NCI-H526 (cell line): ENCODE data around the gene MRTFB.

Experiments
- DNase-seq, 2 experiments: peaks; one replicate each; lab custom pipeline; 2025; lab: John Stamatoyannopoulos, UW

The MRTFB gene

DNA sequence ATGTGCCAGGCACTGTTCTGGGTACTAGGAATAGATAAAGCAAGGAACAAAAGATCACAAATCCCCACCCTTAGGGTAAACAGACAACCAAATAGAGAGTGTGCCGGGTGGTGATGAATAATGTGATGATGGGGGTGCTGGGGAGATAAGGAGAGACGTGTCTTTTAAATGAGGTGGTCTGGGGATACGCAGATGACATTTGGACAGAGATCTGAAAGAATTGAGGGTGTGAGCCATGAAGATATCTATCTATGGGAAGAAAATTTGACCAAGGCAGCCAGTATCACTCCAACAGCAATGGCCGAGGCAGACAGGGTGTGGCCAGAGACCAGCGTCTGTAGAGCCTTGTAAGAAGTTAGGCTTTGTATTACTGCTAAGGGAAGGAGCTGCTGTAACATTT, 165.3 kb downstream of the MRTFB start:
- no peak for DNase-seq

DNA sequence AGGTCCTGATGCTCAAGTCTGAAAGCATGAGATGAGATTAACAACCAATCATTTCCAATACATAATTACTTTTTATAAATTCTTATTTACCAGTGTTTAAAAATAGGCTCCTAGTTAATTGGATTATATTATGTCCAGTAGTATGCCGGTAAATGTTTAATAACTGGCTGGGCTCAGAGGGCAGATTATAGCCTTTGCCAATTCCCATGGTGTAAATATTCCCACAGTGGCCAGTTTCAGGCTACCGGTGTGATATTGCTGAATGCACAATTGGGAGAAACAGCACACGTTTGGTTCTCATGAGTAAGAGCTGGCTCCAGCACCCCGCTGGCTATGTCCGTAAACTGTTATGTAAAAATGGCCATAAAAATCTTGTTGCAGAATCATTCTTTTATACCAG, 167.6 kb downstream of the MRTFB start:
- no peak for DNase-seq

DNA sequence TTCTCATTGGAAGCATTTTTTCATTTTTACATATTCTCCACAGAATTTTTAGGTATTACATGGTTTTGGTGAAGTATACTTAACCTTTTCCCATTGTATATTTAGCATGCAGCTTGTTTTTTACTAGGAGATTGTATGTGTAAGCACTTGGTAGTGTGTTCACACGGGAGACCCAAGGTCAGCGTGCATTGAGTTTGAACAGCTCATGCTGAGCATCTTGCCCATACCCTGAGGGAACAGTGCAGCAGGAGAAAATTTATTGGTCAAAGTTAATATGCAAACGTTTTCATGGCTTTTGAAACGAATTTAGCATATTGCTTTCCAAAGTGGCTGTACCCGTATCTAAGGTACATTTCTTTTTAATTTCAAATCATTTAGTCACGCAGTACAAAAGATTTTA, 168.7 kb downstream of the MRTFB start:
- no peak for DNase-seq

DNA sequence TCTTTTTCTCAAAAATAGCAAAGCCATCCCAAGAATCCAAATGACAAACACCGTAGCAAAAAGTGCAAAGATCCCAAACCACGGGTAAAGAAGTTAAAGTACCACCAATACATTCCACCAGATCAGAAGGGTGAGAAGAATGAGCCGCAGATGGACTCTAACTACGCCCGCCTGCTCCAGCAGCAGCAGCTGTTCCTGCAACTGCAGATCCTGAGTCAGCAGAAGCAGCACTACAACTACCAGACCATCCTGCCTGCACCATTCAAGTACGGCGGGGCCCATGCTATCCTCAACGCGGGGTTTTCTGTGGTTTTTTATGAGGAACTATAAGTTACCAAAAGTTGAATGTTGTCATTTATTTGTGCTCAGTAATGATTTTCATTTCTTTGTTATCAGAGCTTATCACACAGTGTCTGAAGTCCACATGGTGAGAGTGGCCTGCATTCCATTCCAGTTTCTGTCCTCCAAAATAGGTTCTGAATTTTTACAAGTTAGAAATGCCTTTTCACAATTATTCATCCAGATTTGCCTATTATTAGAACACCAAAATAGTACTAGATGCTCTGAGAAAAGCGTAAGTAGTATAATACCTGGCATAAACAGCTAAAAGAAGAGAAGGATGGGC, 169.2 kb downstream of the MRTFB start:
- DNase-seq: no peak

DNA sequence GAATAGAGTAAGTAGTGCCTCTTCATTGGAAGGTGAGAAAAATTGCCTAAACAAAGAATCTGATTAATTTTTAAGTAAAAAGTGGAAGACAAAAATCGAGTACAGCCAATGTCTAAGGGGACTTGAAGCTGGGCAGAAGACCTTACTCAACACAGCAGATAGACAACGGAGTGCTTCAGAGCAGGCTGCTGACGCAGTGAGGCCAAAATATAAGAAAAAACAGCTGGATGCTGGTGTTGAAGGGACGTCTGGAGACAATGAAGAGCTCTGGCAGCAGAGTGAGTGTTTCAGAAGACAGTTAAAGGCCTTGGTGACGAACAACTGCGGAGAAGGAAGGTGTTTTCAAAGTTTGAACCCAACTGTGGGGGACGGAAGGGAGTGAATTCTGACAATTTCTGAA, 169.8 kb downstream of the MRTFB start:
- DNase-seq: no peak

DNA sequence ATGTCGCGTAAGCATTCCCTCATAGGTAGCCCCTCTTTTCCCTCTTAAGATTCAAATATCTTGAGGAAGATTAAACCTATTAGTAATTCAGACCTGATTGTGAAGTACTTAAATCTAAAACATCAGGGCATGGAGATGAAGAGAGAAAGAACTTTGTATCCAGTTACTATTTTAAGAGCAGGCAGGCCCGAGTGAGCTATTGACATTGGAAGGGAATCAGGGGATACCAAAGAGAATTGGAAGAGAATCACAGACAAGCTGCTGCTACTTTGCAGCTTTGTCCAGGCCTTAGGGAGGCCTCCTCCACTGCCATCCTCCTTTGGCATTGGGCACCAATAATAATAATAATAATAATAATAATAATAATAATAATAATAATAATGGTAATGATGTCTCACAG, 170.5 kb downstream of the MRTFB start:
- DNase-seq: no peak

DNA sequence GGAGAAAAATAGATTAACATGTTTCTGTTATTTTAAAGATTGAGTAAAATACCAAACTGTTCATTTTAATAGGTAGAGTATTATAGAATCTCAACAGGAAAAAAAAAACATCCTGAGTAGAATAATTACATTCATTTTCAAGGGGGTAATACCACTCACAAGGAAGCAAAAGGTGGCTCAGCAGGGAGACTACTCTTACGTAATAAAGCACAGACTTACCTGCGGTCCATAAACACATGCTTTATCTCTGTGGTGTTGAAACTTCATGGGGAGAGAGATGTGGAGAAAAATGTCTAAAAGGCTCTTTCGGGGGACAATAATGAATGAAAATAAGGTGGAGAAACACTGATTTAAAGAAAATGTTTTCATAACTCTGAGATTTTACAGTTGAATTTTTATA, 171.7 kb downstream of the MRTFB start:
- DNase-seq: no peak

DNA sequence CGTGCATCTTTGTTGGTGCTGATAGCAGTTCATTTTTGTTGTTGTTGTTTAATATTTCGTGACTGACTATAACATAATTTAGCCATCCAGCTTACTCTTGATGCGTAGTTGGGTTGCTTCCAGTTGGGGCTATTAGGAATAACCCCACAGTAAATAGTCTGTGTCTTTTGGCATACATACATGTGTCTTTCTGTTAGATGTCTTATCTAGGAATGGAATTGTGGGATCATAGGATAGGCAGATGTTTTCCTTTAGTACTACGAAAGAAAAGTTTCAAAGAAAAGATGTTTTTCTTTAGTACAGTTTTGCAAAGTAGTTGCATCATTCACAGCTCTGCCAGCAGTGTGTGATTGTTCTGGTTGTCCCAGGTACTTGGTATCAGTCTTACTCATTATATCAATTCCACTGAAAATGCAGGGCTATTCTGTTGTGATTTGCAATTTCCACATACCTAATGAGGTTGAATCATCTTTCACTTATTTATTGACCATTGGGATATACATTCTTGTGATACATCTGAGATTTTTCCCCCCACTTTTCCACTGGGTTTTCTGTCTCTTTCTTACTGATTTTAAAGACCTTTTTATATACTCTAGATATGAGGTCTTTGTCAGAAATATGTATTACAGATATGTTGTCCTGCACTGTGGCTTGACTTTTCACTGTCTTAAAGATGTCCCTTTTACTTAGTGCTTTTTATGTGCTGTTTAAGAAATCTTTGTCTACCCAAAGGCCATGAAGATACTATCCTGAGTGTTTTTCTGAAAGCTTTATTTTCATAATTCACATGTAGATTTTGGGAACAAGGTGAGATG, 173.3 kb downstream of the MRTFB start:
- DNase-seq: no peak

DNA sequence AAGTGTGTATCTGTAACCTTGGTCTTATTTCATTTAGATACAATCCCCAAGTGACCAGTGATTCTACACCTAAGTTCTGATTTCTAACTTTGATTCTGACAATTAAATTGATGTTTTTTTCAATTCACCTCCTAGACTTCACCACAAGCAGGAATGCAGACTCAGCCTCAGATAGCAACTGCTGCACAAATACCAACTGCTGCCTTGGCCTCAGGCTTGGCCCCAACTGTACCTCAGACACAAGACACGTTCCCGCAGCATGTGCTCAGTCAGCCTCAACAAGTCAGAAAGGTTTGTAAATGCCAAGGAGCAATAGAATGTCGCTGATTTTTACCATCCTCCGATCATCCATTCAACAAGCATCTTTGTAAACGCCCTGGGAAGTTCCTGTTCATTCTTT, 177.7 kb downstream of the MRTFB start:
- DNase-seq: no peak

DNA sequence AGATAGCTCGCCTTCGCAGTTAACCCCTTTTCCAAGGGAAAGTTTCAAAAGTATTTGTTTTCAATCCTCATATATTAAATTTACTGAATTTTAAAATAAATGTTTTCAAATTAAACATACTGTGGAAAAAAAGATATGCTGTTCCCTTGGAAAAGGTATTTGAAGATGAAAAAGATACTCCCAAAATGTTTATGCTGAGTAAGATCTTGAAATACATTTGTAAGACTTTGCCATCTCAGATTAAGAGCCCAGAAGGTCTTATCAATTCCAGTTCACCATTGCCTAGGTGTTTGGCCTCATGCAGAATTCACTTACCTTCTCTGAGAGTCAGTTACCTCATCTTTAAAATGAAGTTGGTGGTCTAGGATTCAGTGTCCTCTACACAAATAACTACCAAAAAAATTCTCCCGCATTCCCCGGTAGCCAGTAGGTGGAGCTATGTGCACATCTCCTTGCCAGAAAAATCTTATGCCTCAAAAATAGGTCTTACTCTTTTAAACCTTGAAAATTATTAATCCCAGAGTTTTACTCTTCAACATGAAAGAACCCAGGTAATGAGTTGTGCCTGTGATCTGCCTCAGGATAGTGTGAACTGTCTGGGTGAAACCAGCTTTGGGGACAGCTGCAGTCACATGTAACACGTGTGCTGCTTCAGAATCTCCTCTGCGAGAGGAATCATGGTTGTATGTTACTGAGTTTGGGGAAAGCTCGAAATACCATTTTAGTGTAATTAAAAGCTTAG, 178.3 kb downstream of the MRTFB start:
- DNase-seq: peak in 1 of 2 experiments; percentile 39

DNA sequence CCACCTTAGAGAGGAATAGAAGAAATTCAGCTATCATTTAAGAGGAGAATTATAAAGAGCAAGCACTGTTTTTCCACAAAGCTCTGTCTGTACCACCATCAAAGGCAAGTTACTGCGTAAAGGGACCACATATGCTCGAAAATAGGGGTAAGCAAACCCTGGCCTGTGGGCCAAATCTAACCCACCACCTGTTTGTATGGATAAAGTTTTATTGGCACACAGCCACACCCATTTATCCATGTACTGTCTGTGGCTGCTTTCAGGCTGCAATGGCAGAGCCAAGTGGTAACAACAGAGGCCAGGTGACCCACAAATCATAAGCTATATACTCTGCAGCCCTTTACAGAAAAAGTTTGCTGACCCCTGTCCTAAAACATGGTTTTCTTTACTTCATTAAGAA, 180.3 kb downstream of the MRTFB start:
- DNase-seq: no peak

DNA sequence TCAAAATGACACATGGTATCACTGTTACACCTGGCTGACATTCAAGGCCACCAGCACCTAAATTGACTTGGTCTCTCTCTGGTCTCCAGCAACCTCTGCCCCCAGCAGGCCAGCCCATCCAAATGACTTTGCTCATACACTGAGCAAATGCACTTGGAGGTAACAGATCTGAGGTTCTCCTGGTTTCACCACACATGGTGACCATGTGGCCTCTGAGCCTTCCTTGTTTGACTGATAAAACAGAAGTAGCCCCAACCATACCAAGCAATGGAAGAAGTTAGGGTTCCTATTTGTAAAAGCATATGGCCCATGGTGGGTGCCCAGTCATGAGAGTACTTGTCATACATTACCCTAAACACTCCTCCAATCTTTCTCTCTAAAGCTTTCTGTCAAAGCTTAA, 181.7 kb downstream of the MRTFB start:
- DNase-seq: no peak

DNA sequence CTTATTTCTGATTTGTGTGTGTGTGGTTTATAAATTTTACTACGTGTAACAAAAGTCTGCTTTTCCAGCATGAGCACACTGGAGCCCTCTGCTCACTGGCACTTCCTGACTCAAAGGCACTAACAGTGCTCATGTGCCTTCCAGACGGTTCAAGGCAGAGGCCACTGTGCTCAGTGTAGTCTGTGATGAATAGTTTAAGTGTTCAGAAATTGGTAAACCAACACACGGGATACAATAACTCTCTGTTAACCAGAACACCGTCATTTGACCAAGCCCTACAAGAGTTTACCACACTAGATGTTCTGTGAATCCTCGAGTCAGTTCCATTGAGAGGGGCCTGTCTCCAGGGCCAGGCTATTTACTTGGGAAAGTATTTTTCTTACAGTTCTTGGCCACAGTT, 191.9 kb downstream of the MRTFB start:
- DNase-seq: no peak

DNA sequence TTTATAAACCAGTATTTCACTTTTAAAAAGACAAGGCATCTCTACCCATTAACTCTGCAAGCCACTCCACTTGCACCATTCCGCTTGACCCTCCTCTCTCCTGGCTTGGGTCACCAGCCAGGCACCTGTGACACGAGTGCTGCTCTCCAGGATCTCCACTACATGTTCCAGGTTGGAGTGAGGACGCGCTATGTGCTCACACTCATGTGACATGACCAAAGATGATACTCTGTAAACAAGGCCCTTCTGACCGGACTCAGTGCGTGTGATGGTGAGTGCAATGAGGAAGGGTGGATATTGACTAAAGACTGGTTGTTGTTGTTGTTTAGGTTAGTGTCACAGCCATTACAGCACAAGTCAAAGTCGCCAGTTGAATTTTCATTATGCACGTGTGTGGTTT, 192.7 kb downstream of the MRTFB start:
- no peak for DNase-seq

DNA sequence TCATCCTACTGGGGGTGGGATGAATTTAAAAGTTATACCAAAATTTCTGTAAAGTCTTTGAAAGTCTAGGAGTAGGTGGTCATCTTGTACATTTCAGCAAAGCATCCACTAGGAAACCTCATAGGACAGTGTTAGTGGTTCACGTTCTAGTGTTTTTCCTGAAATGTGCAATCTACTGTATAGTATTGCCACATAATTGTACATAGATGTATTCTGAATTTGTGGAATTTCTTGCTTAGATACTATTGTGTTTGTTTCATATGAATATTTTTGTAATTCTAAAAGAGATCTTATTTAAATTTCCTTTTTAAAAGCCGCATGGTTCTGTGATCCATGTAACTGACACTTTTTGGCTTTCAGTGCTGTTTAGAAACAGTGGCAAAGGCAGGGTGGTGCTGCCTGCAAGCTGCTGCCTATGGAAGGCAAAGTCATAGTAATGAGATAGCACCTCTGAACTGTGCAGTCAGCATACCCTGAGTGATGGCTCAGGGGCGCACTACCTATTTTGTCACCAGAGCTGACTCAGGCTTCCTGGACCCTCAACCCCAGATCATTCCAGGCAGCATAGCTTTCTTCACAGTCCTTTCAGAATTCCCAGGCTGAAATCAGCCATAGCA, 193.3 kb downstream of the MRTFB start:
- no peak for DNase-seq

DNA sequence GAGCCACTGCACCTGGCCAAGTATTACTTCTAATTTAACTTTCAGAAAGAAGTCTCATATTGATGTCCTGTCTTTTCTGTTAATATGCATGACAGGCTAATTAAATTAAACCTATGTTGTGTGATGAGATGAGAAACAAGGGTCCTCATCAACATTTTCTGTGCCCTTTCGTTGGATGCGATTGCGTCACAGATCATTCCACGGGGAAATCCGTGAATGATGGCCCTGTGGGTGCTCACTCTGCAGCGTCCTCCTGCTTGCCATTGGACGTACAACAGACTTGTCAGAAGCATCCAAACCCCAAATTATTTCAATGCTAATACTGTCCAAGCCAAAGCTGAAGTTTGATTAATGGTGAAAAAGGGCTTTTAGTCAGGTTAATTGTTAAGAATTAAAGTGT, 197.0 kb downstream of the MRTFB start:
- DNase-seq: no peak

DNA sequence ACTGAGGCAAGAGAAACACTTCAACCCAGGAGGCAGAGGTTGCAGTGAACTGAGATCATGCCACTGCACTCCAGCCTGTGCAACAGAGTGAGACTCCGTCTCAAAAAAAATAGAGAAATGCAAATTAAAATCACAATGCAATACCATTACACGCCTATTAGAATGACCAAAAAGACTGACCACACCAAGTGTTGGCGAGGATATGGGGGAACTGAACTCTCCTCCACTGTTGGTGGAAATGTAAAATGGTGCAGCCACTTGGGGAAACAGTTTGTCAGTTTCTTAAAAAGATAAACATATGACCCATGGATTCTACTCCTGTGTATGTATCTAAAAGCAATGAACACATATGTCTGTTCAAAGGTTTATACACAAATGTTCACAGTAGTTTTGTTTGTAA, 204.8 kb downstream of the MRTFB start:
- no peak for DNase-seq

DNA sequence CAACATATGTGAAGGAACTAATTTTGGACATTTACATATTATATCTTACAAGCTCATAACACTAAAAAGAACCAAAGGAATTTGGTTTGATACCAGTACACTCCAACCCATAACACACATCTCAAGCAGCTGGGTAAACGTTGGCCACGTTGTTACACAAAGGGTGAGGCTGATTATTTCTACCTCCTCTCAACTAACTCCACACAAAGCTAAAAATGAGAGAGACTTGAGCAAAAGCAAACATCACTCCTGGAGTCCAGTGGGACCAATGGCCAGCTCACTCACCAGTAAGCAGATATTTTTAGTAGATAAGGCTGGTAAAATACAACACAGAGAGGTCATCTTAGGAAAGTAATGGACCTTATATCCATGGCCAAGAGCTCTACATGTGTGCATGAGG, 207.6 kb downstream of the MRTFB start:
- no peak for DNase-seq

DNA sequence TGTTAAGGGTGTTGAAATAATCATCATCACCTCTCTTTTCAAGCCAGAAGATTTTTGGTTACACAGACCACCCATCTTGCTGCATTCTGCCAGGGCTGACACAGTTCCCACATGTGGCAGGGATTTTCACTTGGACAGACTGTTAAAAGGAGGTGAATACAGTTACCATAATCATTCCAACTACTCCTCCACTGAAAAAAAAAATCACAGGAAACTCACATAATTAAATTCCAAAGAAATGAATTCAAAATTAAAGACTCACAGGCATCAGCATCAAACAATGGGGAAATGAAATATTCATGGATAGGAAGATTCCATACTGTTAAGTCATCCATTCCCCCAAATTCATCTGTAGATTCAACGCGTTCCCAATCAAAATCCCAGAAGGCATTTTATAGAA, 209.4 kb downstream of the MRTFB start:
- DNase-seq: no peak

DNA sequence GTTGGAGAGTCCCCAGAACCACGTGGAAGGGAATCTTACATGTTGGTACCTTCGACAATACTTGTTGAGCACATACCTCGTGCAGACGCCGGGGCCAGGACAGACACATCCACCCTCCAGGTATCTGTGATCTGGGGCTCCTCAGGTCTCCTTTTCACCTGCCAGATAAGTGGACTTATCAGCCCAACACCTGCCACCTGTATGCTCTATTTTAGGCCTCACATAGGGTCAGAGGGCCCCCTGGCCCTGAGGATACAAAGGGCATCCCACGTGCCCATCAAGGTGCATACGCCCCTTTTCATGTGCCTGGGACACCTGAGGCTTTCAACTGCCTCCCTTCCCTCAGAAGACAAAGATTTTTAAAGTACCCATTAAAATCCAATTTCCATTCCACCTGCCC, 212.7 kb downstream of the MRTFB start:
- no peak for DNase-seq

DNA sequence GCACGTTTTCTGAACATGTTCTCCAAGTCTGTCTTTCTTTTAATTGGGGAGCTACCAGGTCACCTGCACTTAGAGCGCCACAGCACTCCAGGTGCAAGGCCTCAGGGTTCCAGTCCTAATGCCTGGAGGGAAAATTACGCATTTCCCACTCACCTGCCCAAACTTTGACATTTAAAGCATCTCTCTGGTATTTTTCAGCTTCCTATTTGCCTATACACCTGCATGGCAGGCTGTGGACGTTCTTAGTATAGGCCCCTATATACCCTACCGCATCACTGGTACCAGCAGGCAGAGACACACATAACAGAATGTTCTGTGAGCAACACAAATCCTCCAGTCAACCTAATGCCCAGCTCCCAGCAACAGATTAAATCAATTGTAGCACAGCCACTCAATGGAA, 213.3 kb downstream of the MRTFB start:
- DNase-seq: peak in 1 of 2 experiments; percentile 33

DNA sequence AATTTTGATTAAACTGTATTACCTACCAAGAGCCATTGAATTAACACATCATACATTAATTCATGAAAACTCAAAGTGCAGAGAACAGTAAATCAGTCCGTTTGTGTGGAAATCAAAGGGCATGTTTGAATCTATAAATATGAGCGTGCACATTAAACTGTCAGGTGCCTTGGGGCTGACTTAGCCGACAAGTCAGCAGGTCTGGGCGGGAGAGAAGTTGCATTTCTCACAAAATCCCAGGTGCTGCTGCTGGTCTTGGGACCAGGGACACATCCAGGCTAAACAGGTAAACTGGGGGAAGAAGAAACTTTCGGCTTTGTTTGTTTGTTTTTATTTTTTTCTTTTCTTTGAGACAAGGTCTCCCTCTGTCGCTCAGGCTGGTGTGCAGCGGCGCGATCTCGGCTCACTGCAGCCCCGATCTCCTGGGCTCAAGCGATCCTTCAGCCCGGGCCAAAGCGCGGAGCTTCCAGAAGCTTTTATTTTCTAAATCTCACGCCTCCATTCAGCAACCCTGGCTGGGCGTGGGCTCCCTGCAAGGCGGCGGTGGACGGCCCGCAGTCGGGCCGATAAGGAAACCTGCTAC, 213.9 kb downstream of the MRTFB start:
- DNase-seq: peak in 1 of 2 experiments; percentile 92
